ENCODE data around the gene MAPK8IP3.

The MAPK8IP3 gene

GRCh38 chr16:1688807-1689560, 17.0 kb upstream of the MAPK8IP3 start:
- TF ChIP-seq CTCF (IDR thresholded peaks at IDR 0.05; ENCODE audit: low read depth, low read length) = no peak
- peak; percentile 57 to 87 for DNase-seq (ENCODE audit: low read depth in 2 of 2)
- no peak overlapping the region for H3K4me3 ChIP-seq (replicated peaks in 1 of 2; ENCODE audit: low read depth in 2 of 2, low read length in 2 of 2)

- DNase-seq (ENCODE audit: low read depth in 2 of 2) = no peak
- no peak overlapping the region for H3K4me3 ChIP-seq (replicated peaks in 1 of 2; ENCODE audit: low read depth in 2 of 2, low read length in 2 of 2)
- TF ChIP-seq CTCF (IDR thresholded peaks at IDR 0.05; ENCODE audit: low read depth, low read length) = no peak
Measured at GRCh38 chr16:1689853-1690252, 16.1 kb upstream of the MAPK8IP3 start.

GRCh38 chr16:1690810-1691209, 15.2 kb upstream of the MAPK8IP3 start:
- DNase-seq (ENCODE audit: low read depth in 2 of 2) = no peak
- no peak for TF ChIP-seq CTCF (IDR thresholded peaks at IDR 0.05; ENCODE audit: low read depth, low read length)
- H3K4me3 ChIP-seq (replicated peaks in 1 of 2; ENCODE audit: low read depth in 2 of 2, low read length in 2 of 2) = no peak overlapping the region

- H3K4me3 ChIP-seq (replicated peaks in 1 of 2; ENCODE audit: low read depth in 2 of 2, low read length in 2 of 2) = no peak overlapping the region
- peak; percentile 37 for TF ChIP-seq CTCF (IDR thresholded peaks at IDR 0.05; ENCODE audit: low read depth, low read length)
- peak; percentile 29 to 62 for DNase-seq (ENCODE audit: low read depth in 2 of 2)
Measured at GRCh38 chr16:1691276-1691675, 14.7 kb upstream of the MAPK8IP3 start.

- peak; percentile 50 to 93 for DNase-seq (ENCODE audit: low read depth in 2 of 2)
- no peak for TF ChIP-seq CTCF (IDR thresholded peaks at IDR 0.05; ENCODE audit: low read depth, low read length)
- no peak overlapping the region for H3K4me3 ChIP-seq (replicated peaks in 1 of 2; ENCODE audit: low read depth in 2 of 2, low read length in 2 of 2)
Measured at GRCh38 chr16:1691956-1692355, 14.0 kb upstream of the MAPK8IP3 start.

GRCh38 chr16:1696863-1697262, 9.1 kb upstream of the MAPK8IP3 start:
- no peak for TF ChIP-seq CTCF (IDR thresholded peaks at IDR 0.05; ENCODE audit: low read depth, low read length)
- DNase-seq (ENCODE audit: low read depth in 2 of 2) = peak in 1 of 2 donors; percentile 32
- H3K4me3 ChIP-seq (replicated peaks in 1 of 2; ENCODE audit: low read depth in 2 of 2, low read length in 2 of 2) = no peak overlapping the region

GRCh38 chr16:1698680-1699079, 7.3 kb upstream of the MAPK8IP3 start:
- no peak for DNase-seq (ENCODE audit: low read depth in 2 of 2)
- no peak overlapping the region for H3K4me3 ChIP-seq (replicated peaks in 1 of 2; ENCODE audit: low read depth in 2 of 2, low read length in 2 of 2)
- TF ChIP-seq CTCF (IDR thresholded peaks at IDR 0.05; ENCODE audit: low read depth, low read length) = no peak
